Sigmoid colon (tissue), 4 donors: ENCODE measurements around the gene ARIH1.

Experiments used
- CTCF ChIP-seq, 4 experiments: fragments of 450-650 bp in 3 of 4; fragments of 200-600 bp in 1 of 4; IDR thresholded peaks; one replicate each; pipeline ENCODE4 v1.5.1; 2016 to 2019; ENCODE audit warnings: antibody characterized with exemption in 4 of 4, mild to moderate bottlenecking in 3 of 4, moderate library complexity in 2 of 4
- POLR2A ChIP-seq, 2 donors: fragments of 450-650 bp; IDR thresholded peaks; one replicate each; pipeline ENCODE4 v1.6.1; 2016; ENCODE audit warnings: antibody characterized with exemption in 2 of 2, mild to moderate bottlenecking in 2 of 2, moderate library complexity in 2 of 2
- POLR2AphosphoS5 ChIP-seq, 4 donors: sonication (generic); formaldehyde crosslinking; IDR thresholded peaks; one replicate each; pipeline ENCODE4 v1.6.1; 2017; ENCODE audit warnings: antibody characterized with exemption in 4 of 4

DNA sequence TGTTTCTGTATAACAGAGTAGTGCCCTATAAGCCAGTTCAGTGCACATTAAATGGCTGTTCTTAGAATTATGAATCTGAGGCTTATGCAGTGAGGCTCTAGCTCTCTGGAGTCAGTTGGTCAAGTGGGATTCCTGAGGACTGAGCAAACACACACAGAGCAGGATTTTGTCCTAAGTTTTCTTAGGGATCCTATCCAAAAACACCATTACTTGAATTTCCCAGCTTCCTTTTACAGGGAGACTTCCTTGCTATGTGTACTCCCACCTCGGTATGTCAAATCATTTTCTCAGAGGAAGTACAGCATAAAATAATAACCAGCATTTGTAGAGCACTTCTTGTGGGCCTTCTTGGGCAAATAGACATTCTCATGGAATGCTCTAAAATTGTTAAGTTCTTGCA is 117.2 kb downstream of the ARIH1 start:
- TF ChIP-seq CTCF (IDR thresholded peaks at IDR 0.05) (no peak), POLR2AphosphoS5 (IDR thresholded peaks at IDR 0.05) (no peak), POLR2A (IDR thresholded peaks at IDR 0.05) (no peak)
